ENCODE data around the gene CAPN13.
"Not testable (repeated sequence)": the region's sequence is repeated elsewhere in the genome, so short reads cannot be mapped to it uniquely, and the experiment has no call there.

Gene CAPN13

DNA sequence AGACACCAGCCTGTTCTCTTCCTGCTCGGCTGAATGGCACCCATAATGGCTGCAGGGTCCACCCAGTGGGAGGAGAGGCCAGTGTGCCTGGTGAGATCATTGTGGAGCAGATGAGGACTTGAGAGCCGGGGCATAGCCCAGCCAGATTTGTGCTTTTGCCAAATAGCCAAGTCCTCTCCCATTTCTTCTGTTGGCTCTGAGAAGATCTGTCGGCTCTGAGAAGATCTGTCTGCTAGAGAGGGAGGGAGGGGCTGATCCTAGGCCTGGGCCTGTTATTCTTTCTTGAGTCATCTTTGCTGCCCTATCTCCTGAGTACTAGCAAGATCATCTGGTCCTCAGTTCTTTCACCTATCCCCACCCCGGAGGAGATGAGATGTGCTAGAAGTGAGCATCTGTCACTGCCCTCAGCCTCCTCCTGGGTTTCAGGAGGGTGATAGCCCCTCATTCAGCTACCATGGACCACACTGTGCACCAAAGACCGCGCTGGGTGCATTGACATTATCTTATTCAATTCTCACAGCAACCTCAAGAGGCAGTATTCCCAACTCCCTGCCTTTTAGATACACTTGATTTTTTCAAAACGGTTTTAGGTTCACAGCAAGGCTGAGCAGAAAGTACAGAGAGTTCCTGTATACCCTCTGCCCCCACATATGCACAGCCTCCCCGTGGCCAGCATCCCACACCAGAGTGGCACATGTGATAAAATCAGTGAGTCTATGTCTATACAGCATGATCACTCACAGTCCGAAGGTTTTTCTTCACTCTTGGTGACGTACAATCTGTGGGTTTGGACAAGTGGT lies 98.6 kb downstream of the CAPN13 start:
- H3K27ac ChIP-seq = no peak overlapping the region
- no peak for DNase-seq (ENCODE audit: low read depth, low spot score)

DNA sequence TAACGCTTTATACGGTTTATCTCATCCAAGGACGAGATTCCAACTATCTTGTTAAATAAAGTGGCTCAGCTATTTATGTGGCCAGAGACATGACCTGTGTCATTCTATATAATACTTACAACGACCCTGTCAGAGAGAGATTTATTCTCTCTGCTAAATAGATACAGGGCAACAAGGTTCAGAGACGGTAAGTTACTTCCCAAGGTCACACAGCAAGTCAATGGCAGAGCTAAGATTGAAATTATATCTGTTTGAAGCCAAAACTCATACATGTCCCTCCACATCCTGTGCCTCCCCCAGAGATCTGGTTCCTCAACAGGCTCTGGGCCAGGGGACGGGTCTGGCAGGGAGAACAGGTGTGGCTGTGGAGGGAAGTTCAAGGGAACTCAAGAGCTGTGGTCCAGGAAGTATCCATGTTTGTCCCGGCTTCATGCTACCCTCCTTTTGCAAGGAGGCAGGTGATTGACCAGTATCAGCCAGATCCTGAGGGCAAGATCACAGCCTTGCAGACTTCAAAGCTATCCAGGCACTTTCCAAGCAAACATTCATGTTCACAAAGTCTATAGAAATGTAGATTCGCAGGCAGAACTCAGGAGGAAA lies 99.8 kb downstream of the CAPN13 start:
- no peak overlapping the region for H3K27ac ChIP-seq

DNA sequence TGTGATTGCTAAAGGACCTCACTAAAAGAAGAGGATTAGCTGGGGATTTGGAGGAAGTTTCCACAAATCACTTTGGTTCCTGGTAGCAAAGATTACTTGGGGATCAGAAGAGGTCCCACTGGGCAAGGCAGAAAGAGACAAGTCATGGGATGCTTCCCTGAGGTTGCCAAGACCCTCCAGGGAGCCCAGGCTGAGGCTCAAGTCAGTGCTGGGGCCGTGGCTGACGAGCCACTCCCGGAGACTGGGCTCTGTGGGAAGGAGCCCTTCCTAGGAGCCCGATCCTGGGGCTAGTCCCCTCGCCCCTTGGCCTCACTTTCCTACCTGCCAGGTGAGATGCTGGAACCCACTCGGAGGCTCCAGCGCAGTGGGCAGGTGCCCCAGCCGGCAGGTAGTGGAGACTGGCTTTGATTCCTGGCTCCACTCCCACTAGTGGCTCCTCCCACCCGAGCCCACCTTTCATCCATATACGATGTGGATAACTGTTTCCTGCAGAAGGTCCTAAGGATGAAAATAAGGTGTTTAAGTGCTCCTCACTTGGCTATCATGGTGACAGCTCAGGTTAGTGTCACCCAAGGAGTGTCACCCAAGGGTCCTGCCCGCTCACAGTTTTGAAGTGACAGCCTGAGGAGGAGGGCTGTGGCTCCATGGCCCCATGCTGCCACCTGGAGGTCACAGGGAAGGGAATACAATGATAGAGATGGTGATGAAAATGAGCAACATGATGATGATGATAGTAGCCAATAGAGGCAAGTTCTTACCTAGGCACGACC lies 100.5 kb downstream of the CAPN13 start:
- DNase-seq (ENCODE audit: low read depth, low spot score) = peak; percentile 16
- no peak overlapping the region for H3K27ac ChIP-seq

More for the DNA sequence above, 99.8 kb downstream of the CAPN13 start:
- no peak for DNase-seq (ENCODE audit: low read depth, low spot score)

DNA sequence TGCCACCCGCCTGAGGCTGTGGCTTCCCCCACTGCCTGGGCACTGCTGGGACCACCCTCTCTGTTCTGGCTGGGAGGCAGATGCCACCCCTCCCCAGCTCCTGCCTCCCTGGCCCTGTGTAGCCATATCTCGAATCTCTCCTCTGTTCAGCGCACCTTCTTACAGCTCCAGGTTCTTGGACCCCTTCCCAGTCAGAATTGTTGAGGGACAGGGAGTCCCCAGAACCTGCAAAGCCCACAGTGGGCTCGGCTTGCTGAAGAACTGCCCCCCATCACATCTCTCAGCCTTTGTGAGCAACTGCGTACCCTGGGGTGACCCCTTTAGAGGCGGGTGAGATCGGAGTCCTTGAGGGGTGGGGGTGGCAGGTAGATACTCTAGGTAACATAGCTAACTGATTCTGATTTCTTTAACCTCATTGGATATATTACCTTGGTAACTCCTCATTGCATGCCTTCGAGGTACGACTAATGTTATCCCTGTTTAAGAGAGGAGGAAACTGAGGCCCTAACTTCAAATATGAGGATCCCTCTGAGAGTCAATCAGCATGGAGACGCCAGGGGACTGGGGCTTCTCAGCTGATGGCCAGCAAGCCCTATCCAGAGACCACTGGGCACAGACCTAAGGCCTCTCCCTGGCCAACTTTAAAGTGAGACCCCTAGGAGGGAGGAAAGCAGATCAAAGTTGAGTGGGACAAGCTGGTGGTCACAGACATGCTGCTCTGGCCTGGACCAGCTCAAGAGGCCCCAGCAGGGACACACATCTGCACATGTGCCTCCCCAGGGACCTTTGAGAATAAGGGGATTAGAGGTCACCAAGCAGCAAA lies 101.3 kb downstream of the CAPN13 start:
- DNase-seq (ENCODE audit: low read depth, low spot score) = no peak
- H3K27ac ChIP-seq = no peak overlapping the region

DNA sequence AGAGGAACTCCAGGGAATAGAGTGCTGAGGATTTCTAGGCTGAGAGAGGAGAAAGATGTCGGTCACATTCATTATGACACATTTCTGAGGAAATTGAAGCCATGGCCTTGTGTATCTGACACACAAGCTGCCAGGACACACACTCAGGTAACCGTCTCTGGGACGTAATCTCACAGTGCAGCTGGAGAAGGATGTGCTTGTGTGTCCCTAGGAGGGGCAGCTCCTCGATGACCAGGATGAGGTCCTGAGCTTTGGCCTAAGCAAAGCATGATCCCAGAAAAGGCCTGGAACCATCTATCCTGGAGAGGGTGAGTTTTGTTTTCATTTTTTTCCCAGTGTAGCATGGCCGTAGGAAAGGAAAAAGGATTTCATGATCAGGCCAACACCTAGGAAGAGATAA lies 102.2 kb downstream of the CAPN13 start:
- no peak overlapping the region for H3K27ac ChIP-seq
- DNase-seq (ENCODE audit: low read depth, low spot score) = no peak

DNA sequence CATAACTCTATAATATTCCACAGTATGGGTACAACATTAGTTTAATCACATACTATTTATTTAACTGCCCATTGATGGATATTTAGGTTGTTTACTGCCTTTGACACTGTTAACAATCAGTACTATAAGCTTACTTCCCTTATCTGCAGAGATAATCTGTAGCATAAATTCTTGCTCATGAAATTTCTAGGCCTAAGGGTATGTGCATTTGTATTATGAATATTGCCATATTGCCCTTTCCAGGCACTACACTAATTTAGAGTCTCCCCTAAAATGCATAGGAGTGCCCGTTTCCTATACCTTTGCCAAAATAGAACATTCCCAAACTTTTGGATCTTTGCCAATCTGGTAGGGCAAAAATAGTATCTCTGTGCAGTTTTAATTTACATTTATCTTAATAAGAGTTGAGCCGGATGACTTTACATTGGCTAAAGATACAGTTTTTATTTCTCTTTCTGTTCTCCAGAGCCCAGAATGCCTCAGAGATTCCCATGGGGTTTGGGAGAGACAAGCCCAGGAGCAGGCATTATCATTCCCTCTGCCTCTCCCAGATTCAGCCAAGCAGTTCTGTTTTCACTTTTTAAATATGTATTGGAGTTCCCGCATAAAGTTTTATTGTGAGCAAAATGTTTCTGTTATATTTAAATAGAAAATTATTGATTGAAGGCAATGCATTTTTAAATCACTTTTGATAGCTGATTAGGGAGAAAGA lies 102.8 kb downstream of the CAPN13 start:
- DNase-seq (ENCODE audit: low read depth, low spot score) = no peak
- H3K27ac ChIP-seq = no peak overlapping the region

DNA sequence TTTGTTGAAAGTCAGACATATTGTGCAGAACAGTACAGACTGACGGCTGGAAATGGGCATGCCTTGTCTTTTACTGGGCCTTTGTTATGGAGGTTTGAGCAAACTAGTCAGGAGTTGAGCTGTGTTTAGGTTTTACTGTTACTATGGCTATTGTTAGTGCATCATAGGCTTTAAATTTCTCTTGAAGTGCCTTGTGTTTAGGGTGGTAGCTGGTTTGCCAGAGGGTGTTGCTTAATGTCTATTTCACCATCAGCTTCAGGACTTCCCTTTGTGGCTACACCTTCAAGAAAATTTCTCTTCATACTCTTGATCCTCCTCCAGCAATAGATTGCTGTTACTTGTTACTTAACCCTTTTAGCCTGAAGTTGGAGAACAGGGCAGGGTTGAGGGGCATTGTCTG lies 104.6 kb downstream of the CAPN13 start:
- no peak for DNase-seq (ENCODE audit: low read depth, low spot score)
- H3K27ac ChIP-seq = no peak overlapping the region

DNA sequence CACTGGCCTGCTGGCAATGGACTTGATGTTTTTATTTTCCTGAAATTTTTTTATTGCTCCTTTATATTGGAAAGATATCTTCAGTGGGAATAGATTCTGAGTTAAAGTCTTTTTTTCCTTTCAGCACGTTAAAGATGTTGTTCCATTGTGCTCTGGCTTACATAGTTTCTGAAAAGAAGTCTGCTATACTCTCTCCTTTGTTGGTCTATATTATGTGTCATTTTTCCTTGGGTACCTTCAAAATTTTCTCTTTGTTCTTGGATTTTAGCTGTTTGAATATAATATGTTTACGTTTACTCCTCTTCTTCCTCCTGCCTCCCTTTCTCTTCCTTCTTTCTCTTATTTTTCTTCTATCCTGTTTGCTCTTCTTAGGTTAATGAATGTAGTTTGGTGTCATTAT lies 105.5 kb downstream of the CAPN13 start:
- H3K27ac ChIP-seq = no peak overlapping the region
- no peak for DNase-seq (ENCODE audit: low read depth, low spot score)

DNA sequence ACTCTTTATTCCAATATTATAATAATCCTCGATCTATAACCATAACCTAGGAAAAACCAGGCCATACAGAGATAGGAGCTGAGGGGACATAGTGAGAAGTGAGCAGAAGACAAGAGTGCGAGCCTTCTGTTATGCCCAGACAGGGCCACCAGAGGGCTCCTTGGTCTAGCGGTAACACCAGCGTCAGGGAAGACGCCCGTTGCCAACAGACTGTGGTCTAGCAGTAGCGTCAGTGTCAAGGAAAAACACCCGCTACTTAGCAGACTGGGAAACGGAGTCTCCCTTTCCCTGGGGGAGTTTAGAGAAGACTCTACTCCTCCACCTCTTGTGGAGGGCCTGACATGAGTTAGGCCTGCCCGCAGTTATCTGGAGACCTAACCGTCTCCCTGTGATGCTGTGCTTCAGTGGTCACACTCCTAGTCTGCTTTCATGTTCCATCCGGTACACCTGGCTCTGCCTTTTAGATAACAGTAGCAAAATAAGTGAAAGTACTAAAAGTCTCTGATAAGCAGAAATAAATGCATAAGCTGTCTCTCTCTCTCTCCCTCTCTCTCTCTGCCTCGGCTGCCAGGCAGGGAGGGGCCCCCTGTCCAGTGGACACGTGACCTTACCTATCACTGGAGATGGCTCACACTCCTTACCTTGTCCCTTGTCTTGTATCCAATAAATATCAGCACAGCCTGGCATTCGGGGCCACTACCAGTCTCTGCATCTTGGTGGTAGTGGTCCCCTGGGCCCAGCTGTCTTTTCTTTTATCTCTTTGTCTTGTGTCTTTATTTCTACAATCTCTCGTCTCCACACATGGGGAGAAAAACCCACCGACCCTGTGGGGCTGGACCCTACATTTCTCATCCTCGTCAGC lies 109.8 kb downstream of the CAPN13 start:
- not testable (repeated sequence) for DNase-seq (ENCODE audit: low read depth, low spot score); H3K27ac ChIP-seq

DNA sequence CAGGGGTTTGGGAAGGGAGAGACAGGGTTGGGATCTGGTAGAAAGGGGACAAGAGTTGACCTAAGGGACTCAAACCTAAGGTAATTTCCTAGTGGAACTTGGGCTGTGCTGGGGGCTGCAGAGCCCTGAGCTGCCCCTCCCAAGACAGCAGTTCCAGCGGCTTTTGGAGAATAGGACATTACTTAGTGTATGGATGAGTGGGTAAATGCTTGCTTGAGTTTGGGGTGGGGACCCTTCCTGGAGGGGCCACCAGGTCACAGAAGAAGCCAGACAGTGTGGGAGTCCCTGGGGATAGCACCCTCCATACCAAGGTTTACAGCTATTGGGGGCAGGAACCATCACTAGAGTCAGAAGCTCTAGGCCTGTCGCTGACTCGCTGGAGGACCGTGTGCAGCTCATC lies 111.5 kb downstream of the CAPN13 start:
- DNase-seq (ENCODE audit: low read depth, low spot score) = no peak
- H3K27ac ChIP-seq = no peak overlapping the region

DNA sequence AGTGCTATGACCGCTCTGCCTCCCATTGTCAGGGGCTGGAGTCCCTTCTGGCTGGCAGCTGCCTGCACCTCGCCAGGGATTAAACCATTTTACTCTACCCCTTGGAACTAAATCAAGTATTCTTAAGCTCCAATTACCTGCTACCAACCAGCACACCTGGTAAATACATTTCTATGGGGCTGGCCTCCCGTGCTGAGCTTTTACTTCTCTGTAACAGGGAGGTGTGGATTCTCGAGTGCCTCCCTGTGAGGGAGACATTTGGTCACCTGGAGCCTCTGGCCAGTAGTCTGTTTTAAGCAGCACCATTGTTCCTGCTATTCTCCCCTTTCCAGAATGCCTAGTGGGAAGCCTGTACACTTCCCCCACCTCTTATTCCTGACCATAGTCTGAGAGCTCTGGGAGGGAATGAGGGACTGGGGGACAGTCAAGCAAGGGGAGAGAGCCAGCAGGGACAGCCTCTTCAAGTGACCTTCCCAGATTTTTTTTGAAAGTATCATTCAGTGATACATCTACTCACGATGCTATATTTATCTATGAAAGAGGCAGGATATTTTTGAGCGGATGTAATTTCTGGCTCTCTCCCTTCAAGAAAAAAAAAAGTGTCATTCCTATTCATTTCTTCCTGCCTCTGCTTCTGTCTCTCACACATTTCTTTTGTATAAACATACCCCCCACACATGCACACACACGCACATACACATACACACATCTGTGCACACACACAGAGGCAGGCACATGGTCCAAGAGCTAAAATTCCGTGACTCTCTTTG lies 112.8 kb downstream of the CAPN13 start:
- H3K27ac ChIP-seq = no peak overlapping the region
- DNase-seq (ENCODE audit: low read depth, low spot score) = no peak

DNA sequence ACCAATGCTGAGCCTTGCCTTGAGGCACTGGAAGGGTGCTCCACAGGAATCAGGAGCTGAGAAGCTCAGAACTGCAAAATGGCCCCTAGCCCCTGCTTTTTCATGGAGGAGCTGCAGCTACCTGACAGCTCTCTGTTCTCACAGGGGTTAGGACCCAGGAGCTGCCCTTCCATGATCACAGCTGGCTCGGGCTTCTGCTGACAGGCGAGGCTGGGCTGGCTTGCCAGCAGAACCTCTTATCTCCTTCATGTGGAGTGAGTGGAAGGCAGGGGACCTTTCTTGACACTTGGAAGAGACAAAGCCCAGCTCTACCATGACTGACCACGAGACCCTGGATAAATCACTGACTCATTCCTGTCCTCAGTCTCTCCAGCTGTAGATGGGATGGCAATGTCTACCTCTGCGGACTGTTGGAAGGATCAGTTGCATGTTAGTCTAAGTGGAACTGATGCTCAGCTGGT lies 113.4 kb downstream of the CAPN13 start:
- no peak overlapping the region for H3K27ac ChIP-seq
- no peak for DNase-seq (ENCODE audit: low read depth, low spot score)

DNA sequence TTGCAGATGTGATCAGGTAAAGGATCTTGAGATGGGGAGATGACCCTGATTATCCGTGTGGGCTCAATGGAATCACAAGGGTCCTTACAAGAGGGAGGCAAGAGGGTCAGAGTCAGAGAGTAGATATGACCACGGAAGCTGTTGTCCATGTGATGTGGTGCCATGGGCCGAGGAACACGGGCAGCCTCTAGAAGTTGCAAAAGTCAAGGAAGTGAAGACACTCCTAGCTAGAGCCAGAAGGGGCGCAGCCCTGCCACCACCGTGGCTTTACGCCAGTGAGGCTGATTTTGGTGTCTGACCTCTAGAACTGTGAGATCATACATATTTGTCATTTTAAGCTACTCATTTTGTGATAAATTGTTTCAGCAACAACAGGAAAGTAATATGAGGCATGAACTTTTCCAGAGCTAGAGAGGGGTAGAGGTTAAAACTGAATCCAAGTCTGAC lies 114.4 kb downstream of the CAPN13 start:
- no peak overlapping the region for H3K27ac ChIP-seq
- no peak for DNase-seq (ENCODE audit: low read depth, low spot score)

DNA sequence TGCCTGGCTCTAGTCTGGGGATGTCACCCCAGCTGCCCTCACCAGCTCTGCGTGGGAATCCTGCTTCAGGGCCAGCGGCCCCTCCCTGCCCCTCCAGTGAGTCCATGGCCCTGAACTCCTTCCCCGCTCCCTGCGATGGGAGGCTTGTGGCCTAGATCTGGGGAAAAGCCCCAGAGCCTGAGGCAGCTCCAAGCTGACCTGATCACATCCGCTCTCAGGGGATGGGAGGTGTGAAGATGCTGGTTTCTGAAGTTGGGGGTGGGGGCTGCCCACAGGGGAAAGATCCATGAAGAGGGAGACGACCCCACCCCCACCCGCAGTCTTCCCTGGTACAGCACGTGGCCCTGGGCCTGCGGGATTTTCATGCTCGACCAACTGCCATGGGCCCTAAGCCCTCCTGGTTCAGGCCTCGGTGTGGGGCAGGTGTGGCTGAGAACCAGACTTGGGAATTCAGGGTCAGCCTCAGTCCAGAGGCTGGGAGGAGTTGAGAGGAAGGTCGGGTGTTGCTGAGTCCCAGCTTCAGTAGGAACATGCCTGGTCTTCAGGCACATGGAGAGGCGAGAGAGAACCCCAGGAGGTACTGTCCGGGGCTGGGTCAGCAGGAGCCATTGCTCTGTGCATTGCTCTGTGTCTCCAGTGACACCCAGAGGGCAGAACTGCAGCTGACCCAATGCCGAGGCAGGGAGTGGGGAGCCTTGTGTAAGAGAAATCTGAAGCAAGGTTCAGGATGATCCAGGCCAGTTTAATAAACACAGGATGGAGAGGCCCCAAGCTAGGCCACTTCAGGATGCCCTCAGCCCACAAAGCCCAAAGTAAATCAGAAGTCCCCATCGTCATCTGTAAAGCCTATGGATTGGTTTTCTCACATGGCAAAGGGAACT lies 115.1 kb downstream of the CAPN13 start:
- no peak overlapping the region for H3K27ac ChIP-seq
- DNase-seq (ENCODE audit: low read depth, low spot score) = no peak

DNA sequence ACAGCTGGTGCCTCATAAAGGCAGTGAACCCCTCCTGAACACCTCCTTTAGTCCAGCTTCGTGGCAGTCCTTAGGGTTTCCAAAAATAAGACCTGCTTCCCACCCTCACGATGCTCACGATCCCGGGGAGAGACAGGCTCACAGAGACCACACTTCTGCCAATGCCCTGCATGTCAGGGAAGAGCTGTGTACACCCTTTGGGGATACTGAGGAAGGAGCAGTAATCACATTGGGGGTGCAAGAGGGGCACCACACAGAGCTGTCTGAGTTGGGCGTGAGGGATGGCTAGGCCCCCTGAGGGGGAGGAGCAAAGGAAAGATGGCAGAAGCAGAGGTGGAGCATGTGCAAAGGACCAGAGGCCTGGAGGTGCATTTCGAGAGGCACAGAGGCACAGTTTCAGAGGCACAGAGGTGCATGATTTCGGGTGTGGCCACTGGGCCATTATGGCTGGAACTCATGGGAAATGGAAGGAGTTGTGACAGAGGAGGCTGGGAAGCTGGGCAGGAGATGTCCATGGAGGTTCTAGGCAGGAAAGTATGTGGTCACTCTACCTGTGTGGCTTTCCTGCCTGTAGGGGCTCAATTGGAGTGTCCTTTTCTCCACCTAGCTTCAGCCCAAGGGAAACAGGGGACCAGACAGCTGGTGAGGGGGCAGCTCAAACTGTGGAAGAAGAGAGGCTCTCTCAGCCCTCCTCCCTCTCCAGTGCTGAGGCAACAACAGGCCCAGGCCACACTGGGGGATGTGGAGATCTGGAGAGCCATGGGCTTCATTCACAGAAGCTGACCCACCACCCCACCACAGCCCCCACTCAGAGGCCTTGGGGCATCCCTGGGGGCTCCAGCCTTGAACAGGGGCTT lies 115.9 kb downstream of the CAPN13 start:
- no peak overlapping the region for H3K27ac ChIP-seq
- no peak for DNase-seq (ENCODE audit: low read depth, low spot score)

DNA sequence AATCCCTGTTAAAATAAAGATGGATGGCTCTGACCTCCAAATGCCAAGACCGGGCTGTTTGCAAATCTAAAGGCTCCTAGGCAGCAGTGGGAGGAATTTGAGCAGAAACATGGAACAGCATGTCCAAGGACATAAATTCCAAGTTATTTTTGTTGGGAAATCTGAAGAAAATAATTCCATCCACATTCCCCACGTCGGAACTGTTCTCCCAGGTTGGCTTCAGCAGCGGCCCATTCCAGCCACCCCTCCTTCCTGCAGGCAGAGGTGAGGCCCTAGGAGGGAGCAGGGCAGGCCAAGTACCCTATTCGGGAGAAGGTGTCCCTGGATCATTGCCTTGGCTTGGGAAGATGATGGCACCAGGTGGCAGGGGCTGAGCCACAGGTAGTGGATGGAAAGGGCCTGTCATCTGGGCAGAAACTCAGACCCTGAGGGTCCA lies 117.1 kb downstream of the CAPN13 start:
- no peak overlapping the region for H3K27ac ChIP-seq
- no peak for DNase-seq (ENCODE audit: low read depth, low spot score)
